ENCODE results near the gene HPD.
"Not testable (repeated sequence)": the region's sequence is repeated elsewhere in the genome, so short reads cannot be mapped to it uniquely, and the experiment has no call there.

HPD gene

DNA sequence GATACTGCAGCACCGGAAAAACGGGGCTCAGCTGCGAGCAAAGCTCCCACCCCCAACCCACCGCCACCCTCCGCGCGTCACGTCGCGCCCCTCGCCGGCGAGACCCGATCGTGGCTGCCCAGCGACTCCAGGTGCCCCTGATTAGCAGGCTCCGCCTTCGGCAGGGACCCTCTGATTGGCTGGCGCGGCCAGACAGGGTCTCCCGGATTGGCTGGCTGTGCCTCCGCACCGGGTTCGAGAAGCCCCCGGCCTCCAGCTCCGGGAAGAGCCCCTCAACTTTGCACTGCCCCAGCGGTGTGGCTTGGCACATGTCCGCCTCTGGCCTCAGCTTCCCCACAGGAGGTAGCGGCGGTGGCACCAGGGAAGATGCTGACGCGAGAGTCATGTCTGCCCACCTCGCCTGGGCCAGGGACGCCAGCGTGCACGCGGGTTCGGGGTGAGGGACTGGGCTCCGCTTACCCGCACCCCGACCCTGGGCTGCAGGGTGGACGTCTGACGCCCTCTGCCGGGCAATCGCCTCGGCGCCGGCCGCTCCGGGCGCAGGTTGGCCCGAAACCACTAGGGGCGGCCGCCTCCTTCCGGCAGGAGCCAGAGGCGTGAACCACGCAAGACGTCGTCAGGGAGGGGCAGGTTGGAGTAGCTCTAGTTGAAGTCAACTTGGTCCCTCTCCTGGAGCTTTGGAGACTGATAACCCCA lies 64.7 kb downstream of the HPD start:
- Histone ChIP-seq H3K27ac (peak overlapping the region; percentile 98), H3K9me3 (no peaks in the 10 kb centered on the region)
- peak; percentile 100 for TF ChIP-seq CTCF (IDR thresholded peaks at IDR 0.05)

GRCh38 chr12:121793440-121793837 lies 65.2 kb downstream of the HPD start, which contains the start of gene RHOF:
TSS of gene RHOF (minus strand) at chr12:121793688. CDS start at chr12:121793633, 55 bp downstream.
- peaks cover 31% of the 10 kb centered on the region for H3K36me3 ChIP-seq
- no peaks in the 10 kb centered on the region for H3K27me3 ChIP-seq
- H3K9me3 ChIP-seq = no peaks in the 10 kb centered on the region
- H3K4me3 ChIP-seq (ENCODE audit: low read depth in 1 of 2, low read length in 1 of 2) = peak within 1 kb of the TSS; percentile 80 to 89
- peaks cover 82 to 86% of the 10 kb centered on the region in 2 experiments for H3K4me1 ChIP-seq (ENCODE audit: control insufficient read depth in 1 of 2, insufficient read depth in 1 of 2, low read depth in 1 of 2, low read length in 1 of 2)
- TF ChIP-seq CTCF (IDR thresholded peaks at IDR 0.05) = no peak
- peak within 1 kb of the TSS; percentile 98 for H3K27ac ChIP-seq

More for the DNA sequence above, 64.7 kb downstream of the HPD start:
- Histone ChIP-seq H3K4me1 (ENCODE audit: control insufficient read depth in 1 of 2, insufficient read depth in 1 of 2, low read depth in 1 of 2, low read length in 1 of 2) (peaks cover 82 to 86% of the 10 kb centered on the region in 2 experiments), H3K4me3 (ENCODE audit: low read depth in 1 of 2, low read length in 1 of 2) (peak overlapping the region; percentile 80 to 89), H3K27me3 (no peaks in the 10 kb centered on the region), H3K36me3 (peaks cover 32% of the 10 kb centered on the region)

DNA sequence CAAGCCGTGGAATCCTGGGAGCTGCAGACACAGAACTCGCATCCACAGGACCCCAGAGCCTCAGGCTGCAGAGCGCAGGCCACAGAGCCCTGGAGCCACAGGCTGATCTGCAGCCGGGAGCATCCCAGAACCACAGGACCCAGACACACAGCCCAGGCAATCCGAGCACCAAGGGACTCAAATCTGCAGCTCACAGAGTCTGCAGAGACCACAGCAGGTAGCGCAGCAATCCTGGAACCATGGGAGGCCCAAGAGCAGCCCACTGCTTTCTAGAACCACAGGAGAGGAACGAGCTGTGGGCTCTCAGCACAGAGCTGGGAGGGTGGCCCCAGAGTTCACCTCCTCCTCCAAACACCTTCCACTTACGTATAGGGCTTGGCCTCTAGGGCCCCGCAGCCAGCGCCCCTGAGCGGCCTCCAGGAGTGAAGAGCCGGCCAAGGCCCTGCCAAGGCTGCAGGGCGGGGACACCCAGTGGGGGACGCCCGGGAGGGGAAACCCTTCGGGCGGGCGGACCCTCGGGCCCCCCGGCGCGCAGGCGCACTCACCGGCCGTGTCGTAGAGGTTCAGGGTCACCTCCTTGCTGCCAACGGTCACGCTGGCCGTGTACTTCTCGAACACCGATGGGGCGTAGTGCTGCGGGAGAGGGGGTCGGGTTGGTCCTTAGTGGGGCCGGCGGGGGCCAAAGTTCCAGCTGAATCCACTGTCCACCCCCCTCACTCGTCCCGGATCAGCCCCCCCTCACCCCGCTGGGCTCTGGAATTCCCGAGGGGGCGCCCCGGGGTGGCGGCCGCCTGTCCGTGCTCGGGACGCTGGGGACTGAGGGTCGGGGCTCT lies 65.8 kb downstream of the HPD start:
- no peaks in the 10 kb centered on the region for H3K9me3 ChIP-seq
- peak overlapping the region; percentile 98 for H3K27ac ChIP-seq
- peaks cover 82 to 86% of the 10 kb centered on the region in 2 experiments for H3K4me1 ChIP-seq (ENCODE audit: control insufficient read depth in 1 of 2, insufficient read depth in 1 of 2, low read depth in 1 of 2, low read length in 1 of 2)
- peaks cover 24% of the 10 kb centered on the region for H3K36me3 ChIP-seq
- peak; percentile 24 for TF ChIP-seq CTCF (IDR thresholded peaks at IDR 0.05)
- H3K4me3 ChIP-seq (ENCODE audit: low read depth in 1 of 2, low read length in 1 of 2) = peak overlapping the region; percentile 80 to 89
- H3K27me3 ChIP-seq = no peaks in the 10 kb centered on the region

DNA sequence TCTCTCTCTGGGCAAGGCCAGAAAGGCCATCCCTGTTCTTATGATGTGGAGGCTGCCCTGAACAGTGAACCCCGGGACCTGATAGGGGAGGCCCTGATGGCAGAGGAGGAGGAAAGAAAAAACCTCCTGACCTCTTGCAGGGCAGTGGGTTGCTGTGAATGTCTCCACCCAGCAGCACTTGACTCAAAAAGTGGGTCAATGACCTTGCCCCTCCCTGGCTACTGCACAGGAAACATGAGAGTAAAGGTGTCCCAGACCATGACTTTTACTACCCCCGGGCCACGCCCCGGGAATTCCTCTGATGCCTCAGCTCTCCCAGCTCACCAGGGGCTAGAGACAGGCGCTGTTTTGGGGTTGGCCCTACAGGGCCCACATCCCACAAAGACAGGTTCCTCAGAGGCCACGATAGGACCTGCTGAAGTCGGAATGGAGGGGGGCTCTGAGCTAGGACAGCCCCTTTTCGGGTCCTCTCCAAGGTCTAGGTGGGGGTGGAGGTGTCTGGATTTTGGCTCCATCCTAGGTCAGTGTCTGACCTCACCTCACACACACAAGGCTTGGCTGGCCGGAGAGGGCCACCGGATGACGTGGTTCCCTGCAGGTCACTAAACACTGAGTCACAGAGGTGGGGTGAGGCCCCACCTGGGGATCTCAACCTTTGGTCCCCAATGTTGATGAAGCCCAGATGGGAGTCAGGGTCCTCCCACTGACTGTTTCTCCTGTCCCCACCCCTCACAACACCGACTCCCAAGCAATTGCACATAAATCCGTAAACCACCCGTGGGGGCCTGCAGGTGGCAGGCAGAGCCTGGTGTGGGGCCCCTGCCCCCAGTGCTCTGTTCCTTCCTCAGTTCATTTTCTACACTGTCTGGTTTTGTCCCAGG lies 66.7 kb downstream of the HPD start:
- Histone ChIP-seq H3K27ac (peak overlapping the region; percentile 98), H3K4me3 (ENCODE audit: low read depth in 1 of 2, low read length in 1 of 2) (peak overlapping the region; percentile 80 to 89), H3K27me3 (no peaks in the 10 kb centered on the region), H3K36me3 (peaks cover 18% of the 10 kb centered on the region), H3K9me3 (no peaks in the 10 kb centered on the region), H3K4me1 (ENCODE audit: control insufficient read depth in 1 of 2, insufficient read depth in 1 of 2, low read depth in 1 of 2, low read length in 1 of 2) (peaks cover 87% of the 10 kb centered on the region in 2 experiments)
- TF ChIP-seq CTCF (IDR thresholded peaks at IDR 0.05) = no peak

- H3K36me3 ChIP-seq, H3K9me3 ChIP-seq, H3K27me3 ChIP-seq: not testable (repeated sequence)
- peak overlapping the region; percentile 59 to 89 for H3K4me3 ChIP-seq (ENCODE audit: low read depth in 1 of 2, low read length in 1 of 2)
- H3K4me1 ChIP-seq (ENCODE audit: control insufficient read depth in 1 of 2, insufficient read depth in 1 of 2, low read depth in 1 of 2, low read length in 1 of 2) = peaks cover 93 to 96% of the 10 kb centered on the region in 2 experiments
- H3K27ac ChIP-seq = peak overlapping the region; percentile 98
These were observed 67.9 kb downstream of the HPD start for GRCh38 chr12:121790785-121791184.
